CD4-positive, alpha-beta T cell treated with Interleukin-4 for 4 hours (primary cell): ENCODE measurements around the gene BACE2.
"Not testable (repeated sequence)": the region's sequence is repeated elsewhere in the genome, so short reads cannot be mapped to it uniquely, and the experiment has no call there.

Experiments
- DNase-seq: peaks from one replicate; pipeline ENCODE4 v3.0.0-alpha.2; 2020

BACE2 gene

GRCh38 chr21:41243107-41243506 lies 75.1 kb downstream of the BACE2 start:
- DNase-seq = no peak

GRCh38 chr21:41244266-41244880 lies 76.4 kb downstream of the BACE2 start:
- not testable (repeated sequence) for DNase-seq

DNA sequence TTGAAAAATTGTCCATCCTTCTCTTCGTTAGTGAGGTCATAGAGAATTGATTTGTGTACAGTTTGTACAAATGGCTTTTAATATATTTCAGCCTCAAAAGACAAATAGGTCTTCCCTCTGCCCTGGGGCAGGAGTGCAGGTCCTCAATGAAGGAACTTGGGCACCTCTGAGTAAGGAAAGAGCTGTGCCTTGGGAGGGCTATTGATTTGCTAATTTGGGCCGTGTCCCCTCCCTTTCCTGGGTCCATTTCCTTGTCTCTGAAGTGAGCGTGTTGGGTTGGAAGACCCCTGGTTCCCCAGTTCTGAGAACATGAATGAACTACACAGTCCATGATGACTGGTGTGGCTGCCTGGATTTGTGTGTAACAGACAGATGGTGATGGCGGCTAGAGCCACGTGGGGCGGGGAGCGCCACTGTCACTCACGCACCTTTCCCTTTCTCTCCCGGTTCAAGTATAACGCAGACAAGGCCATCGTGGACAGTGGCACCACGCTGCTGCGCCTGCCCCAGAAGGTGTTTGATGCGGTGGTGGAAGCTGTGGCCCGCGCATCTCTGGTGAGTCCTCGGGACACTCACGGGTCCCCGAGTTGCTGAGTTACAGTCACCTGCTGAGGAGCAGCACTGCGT lies 77.7 kb downstream of the BACE2 start:
- no peak for DNase-seq

- no peak for DNase-seq
These were observed 78.8 kb downstream of the BACE2 start for GRCh38 chr21:41246808-41247207.

DNA sequence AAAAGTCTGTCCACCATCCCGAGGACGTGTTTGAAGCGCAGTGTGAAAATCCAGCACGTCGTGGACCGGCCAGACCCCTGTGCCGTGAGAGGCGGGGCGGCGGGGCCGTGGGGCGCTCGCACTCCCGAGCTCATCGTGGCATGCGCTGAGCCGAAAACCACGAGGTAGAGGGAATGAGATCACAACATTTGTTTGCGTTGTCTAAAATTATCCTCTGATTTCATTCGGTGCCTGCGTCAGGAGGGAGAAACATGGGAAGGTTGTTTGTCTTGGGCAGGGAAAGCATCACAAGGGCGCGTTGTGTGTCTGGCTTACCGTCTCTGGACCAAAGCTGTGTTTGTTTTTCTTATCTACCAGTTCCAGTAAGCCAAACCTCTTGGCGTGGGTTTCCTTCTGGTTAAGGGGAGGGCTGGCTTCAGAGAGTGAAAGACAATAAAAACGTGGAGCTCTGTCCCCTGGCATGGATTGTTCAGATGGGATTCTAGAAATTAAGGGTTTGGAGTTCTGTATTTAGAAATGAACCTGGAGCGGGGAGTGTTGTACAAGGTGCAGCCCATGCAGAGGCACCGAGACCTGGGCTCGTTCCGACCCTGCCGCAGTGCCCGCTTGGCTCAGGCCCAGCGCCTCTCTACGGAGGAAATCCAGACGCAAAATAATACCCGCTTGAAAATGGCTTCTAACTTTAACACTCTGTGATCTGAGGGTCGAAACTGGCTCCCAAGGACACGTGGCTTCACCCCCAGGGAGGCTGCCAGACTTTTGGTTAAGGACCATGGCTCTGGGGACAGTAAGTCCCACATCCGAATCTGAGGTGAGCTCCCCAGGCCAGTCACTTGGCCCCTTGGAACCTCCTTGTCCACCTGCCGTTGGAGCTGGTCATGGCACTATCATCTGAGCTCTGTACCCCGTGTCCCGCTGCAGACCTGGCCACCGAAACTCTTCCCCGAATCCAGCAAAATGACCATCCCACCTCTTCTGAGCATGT lies 79.9 kb downstream of the BACE2 start:
- no peak for DNase-seq

DNA sequence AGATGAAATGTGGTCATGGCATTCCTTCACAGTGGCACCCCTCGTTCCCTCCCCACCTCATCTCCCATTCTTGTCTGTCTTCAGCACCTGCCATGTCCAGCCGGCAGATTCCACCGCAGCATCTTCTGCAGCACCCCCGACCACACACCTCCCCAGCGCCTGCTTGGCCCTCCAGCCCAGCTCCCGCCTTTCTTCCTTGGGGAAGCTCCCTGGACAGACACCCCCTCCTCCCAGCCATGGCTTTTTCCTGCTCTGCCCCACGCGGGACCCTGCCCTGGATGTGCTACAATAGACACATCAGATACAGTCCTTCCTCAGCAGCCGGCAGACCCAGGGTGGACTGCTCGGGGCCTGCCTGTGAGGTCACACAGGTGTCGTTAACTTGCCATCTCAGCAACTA lies 81.5 kb downstream of the BACE2 start:
- DNase-seq = no peak

GRCh38 chr21:41250519-41250918 lies 82.6 kb downstream of the BACE2 start:
- no peak for DNase-seq

DNA sequence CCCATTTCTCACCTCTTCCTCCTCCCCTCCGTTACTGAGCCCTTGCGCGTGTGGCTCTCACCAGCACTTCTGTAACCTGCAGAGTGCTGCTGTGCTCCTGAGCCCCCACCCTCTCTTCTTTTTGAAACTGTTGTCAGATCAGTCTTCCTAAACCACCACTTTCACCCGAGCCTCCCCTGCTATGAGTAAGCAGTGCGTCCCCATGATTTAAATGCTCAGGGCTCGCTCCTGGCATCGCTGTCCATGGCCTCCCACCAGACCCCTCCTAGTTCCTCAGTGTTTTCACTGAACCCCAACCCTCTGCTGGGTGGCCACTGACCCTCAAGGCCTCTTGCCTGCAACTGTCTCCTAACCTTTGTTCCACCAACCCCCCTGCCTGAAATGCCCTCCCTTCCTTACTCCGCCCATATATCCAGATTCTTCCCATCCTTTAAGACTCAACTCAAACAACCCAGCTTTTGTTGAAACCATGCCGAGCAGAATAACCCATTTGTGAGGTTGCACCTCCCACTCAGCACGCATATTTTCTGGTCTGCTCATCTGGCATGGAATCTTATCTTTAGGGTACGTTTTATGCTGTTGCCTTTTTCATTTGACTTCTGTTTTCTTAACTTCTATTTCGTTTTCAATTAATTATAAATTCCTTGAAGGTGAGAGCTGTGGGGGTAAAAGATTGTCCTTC lies 84.1 kb downstream of the BACE2 start:
- no peak for DNase-seq

DNA sequence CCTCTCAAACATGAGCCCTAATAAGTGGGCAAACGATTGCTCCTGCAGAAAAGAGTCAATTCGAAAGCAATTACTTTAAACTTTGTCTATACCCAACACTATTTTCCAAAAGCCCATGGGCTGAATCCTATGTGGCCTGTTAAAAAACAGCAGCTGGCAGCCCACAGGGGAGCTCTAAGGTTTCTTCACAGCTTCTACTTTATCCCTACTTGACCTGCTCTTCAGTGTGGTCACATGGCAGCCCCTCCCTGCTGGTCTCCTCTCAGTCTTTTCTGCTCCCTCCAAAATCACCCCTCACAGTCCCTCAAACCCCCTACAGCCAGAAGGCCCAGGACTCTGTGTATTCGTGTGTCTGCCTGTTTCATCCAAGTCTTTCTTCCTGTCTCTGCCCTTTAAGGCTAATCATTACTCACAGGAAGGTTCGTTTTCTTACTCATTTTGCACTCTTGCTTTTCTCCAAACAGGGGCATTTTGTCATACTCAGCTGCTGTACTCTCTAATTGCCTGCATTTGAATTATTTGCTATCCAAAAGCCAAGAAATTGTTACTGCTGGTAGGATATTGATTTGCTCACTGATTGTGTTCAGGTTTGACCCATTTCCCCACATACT lies 86.2 kb downstream of the BACE2 start:
- no peak for DNase-seq

- DNase-seq = no peak
These were observed 87.2 kb downstream of the BACE2 start for GRCh38 chr21:41255190-41255589.

DNA sequence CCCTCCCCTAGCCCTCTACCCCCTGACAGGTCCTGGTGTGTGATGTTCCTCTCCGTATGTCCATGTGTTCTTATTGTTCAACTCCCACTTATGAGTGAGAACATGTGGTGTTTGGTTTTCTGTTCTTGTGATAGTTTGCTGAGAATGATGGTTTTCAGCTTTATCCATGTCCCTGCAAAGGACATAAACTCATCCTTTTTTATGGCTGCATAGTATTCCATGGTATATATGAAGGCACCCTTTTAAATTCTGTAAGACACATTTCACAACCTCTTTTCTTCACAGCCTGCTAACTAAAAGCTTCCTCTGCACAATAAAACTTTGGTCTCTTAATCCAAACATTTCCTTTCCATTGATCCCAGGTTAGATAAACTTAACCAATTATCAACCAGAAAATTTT lies 88.3 kb downstream of the BACE2 start:
- DNase-seq = not testable (repeated sequence)

- DNase-seq = no peak
These were observed 89.1 kb downstream of the BACE2 start for GRCh38 chr21:41256771-41257702.

DNA sequence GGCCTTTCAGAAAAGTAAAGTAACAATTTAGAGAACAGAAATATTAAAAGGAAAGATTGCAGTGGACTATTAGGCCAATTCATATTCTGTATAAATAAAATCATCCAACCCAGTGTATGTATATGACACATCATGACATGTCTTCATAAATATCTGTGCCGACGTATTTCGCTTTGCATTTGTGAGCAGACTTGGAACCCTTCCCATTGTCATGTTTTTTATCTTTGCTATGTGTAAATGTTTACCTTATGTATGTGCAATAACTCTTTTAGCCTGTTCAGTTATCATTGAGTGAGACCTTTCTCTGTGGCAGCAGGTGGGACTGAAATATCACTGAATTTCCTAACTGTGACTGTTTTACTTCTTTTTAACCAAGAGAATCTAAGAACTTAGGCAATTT lies 90.7 kb downstream of the BACE2 start:
- DNase-seq = no peak

DNA sequence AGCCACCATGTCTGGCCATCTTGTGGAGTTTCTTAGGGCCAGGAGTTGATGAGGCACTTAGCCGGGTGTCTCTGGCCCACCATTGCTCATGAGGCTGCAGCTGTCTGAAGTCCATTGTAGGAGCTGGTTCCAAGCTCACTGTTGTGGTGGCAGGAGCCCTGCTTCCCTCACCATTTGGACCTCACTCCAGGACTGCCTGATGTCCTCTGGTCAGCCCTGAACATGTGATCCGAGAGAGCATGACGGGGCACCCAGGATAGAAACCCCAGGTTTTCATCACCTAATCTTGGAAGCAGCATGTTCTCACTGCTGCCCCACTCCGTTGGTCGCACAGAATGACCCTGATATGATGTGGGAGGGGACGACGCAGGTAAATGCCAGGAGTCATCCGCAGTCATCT lies 92.5 kb downstream of the BACE2 start:
- no peak for DNase-seq

DNA sequence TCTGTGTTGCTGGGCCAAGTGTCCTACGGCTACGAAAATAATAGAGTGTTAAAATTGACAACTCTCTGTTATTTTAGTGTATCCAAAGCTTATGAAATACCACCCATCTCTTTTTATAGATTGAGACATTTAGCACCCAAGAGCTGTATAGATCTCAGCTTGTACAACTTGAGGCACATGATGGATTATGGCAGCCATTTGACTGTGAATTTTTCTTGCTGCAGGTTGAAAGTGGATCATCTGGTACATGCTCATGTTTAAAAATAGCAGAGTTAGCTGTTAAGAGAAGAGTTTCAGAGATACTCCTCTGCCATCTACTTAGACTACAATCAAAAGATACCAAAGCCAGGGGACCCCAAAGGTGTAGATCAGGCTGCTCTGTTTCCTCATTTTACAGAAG lies 99.4 kb downstream of the BACE2 start:
- DNase-seq = no peak

DNA sequence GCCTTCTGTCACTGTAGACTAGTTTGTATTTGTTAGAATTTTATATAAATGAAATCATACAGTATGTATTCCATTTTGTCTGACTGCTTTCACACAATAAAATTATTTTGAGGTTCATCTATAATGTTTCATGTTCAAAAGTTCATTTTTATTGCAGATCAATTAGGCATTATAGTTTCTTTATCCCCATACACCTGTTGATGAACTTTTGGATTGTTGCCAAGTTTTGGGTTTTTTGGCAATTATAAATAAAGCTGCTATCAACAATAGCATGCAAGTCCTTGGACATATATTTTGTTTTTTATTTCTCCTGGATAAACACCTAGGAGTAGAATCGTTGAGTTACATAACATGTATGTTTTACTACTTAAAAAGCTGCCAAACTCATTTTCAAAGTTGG lies 101.6 kb downstream of the BACE2 start:
- no peak for DNase-seq

GRCh38 chr21:41277196-41277595 lies 109.2 kb downstream of the BACE2 start:
- no peak for DNase-seq

GRCh38 chr21:41277846-41278245 lies 109.9 kb downstream of the BACE2 start:
- no peak for DNase-seq

- no peak for DNase-seq
These were observed 112.4 kb downstream of the BACE2 start for GRCh38 chr21:41280115-41280919.

DNA sequence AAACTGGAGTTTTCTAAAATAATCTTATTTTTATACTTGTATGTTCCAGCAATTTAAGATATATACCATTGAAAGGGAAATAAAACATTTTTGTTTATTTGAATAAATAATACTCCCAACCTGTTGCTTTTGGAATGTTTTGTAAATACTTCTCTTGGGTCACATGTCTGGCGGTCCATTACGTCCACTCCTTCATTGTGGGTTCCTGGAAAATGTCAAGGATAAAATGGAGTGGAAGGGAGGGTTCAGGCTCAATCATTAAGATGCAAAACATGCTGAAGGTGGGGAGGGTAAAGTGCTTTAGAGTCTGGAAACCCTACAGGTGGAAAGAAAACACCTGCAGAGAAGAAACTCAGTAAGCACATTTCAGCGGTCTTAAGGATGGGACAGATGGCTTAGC lies 114.5 kb downstream of the BACE2 start:
- DNase-seq = no peak
